Upper lobe of left lung (tissue), 4 donors: ENCODE data around the gene NCOA1.

Source experiments
- CTCF ChIP-seq, 6 experiments: fragments of 450-650 bp in 4 of 6; fragments of 200-600 bp in 2 of 6; sonication (generic) in 2 of 6; IDR thresholded peaks; one replicate each; pipeline ENCODE4 v1.5.1; 2016 to 2019; ENCODE audit warnings: antibody characterized with exemption in 6 of 6
- EP300 ChIP-seq, 4 donors: sonication (generic); formaldehyde crosslinking; IDR thresholded peaks; one replicate each; pipeline ENCODE4 v1.5.1; 2017; ENCODE audit warnings: antibody characterized with exemption in 4 of 4, control low read depth in 2 of 4
- POLR2A ChIP-seq, 4 donors: fragments of 450-650 bp; IDR thresholded peaks; one replicate each; pipeline ENCODE4 v1.5.1; 2016 to 2017; ENCODE audit warnings: antibody characterized with exemption in 4 of 4, mild to moderate bottlenecking in 2 of 4
- POLR2AphosphoS5 ChIP-seq, 2 donors: sonication (generic); formaldehyde crosslinking; IDR thresholded peaks; one replicate each; pipeline ENCODE4 v1.5.1; 2017; ENCODE audit warnings: antibody characterized with exemption in 2 of 2

- TF ChIP-seq CTCF (IDR thresholded peaks at IDR 0.05) (no peak), EP300 (IDR thresholded peaks at IDR 0.05) (no peak), POLR2A (IDR thresholded peaks at IDR 0.05) (no peak), POLR2AphosphoS5 (IDR thresholded peaks at IDR 0.05) (no peak)
Measured at GRCh38 chr2:24474053-24474452, 17.0 kb upstream of the NCOA1 start.
